CD4-positive, alpha-beta T cell treated with Interleukin-4 for 1 hour (primary cell): Measurements from ENCODE around the gene TSPY4.
"Not testable (repeated sequence)": the region's sequence is repeated elsewhere in the genome, so short reads cannot be mapped to it uniquely, and the experiment has no call there.

Source experiments
- DNase-seq, 2 donors: peaks; one replicate each; pipeline ENCODE4 v3.0.0-alpha.2; 2020 to 2022

Gene TSPY4

GRCh38 chrY:9337164-9337563 is at the start of gene TSPY4:
Gene TSPY4 (plus strand): TSS chrY:9337464. CDS start chrY:9337510, 46 bp downstream.
- DNase-seq = not testable (repeated sequence)

GRCh38 chrY:9320996-9321395 is 16.3 kb upstream of the TSPY4 start:
- no peak for DNase-seq

GRCh38 chrY:9357497-9357896 is 20.2 kb downstream of the TSPY4 start, which contains the start of gene TSPY8:
Gene TSPY8 (plus strand): TSS chrY:9357797. CDS start chrY:9357843, 46 bp downstream.
- not testable (repeated sequence) for DNase-seq
